HCT116 (cell line): ENCODE measurements around the gene TMEM205.

ENCODE experiments used
- EZH2 ChIP-seq: fragments of 200-600 bp; sonication (generic); IDR thresholded peaks from 2 replicates; pipeline ENCODE4 v1.6.1; 2017; ENCODE audit warnings: antibody characterized with exemption, mixed run types
- POLR2A ChIP-seq: IDR thresholded peaks from 2 replicates; pipeline ENCODE4 v1.7.0; 2011; ENCODE audit warnings: borderline replicate concordance; ENCODE audit not compliant: insufficient read depth, insufficient read length; ENCODE audit errors: extremely low read depth
- RAD21 ChIP-seq: IDR thresholded peaks from 2 replicates; pipeline ENCODE4 v1.6.1; 2012; ENCODE audit warnings: low read depth, mild to moderate bottlenecking

GRCh38 chr19:11373166-11373884 is 27.3 kb upstream of the TMEM205 start:
- TF ChIP-seq EZH2 (no peak), RAD21 (no peak), POLR2A (no peak)
